A673 (cell line): ENCODE measurements around the gene ZNF362. TPM values are rescaled to one million over a fixed set of nuclear protein-coding genes. Genes with fewer than 3 reads are reported as not detected.

ENCODE experiments used
- BruUV-seq: library from RNA; stranded (reverse); fragments of 400-500 nt; replicated peaks from 2 replicates; lab custom pipeline; 2021; lab: Mats Ljungman, UMichigan
- CTCF ChIA-PET: fragments of 300-600 bp; sonication (Branson Sonifier 250); formaldehyde crosslinking; loops from one replicate; lab custom pipeline; 2022; ENCODE audit warnings: antibody characterized with exemption; lab: Charles Lee
- POLR2A ChIA-PET: fragments of 300-600 bp; sonication (Branson Sonifier 250); formaldehyde crosslinking; loops from one replicate; lab custom pipeline; 2022; ENCODE audit warnings: antibody characterized with exemption; ENCODE audit not compliant: low non-redundant PET; lab: Charles Lee
- DNase-seq: peaks from one replicate; pipeline ENCODE4 v3.0.0-alpha.2; 2015; ENCODE audit warnings: low spot score
- H3K27ac ChIP-seq: fragments of 200-600 bp; sonication (generic); 2 replicates; pipeline ENCODE4 v1.5.1; 2016; ENCODE audit warnings: mixed run types, low read depth, mild to moderate bottlenecking, mixed read lengths, antibody characterized with exemption, low read length; ENCODE audit not compliant: poor library complexity, severe bottlenecking
- H3K27me3 ChIP-seq: fragments of 200-600 bp; sonication (generic); replicated peaks from 2 replicates; pipeline ENCODE4 v1.6.1; 2017; ENCODE audit warnings: mixed run types, low read depth, mild to moderate bottlenecking, mixed read lengths, antibody characterized with exemption, low read length; ENCODE audit not compliant: insufficient read depth, poor library complexity
- H3K36me3 ChIP-seq: fragments of 200-600 bp; sonication (generic); 2 replicates; pipeline ENCODE4 v1.6.1; 2016; ENCODE audit warnings: mixed run types, mild to moderate bottlenecking, mixed read lengths, antibody characterized with exemption, low read length; ENCODE audit not compliant: insufficient read depth, poor library complexity, severe bottlenecking
- H3K4me1 ChIP-seq: fragments of 200-600 bp; sonication (generic); 2 replicates; pipeline ENCODE4 v1.6.1; 2017; ENCODE audit warnings: mixed run types, mild to moderate bottlenecking, mixed read lengths, antibody characterized with exemption, low read length; ENCODE audit not compliant: insufficient read depth, poor library complexity, severe bottlenecking
- H3K4me3 ChIP-seq: fragments of 200-600 bp; sonication (generic); 2 replicates; pipeline ENCODE4 v1.5.1; 2016; ENCODE audit warnings: low read depth, mixed run types, mild to moderate bottlenecking, mixed read lengths, low read length; ENCODE audit not compliant: poor library complexity, severe bottlenecking
- H3K9me3 ChIP-seq: fragments of 200-600 bp; sonication (generic); 2 replicates; pipeline ENCODE4 v1.6.1; 2016; ENCODE audit warnings: mixed run types, low read depth, mild to moderate bottlenecking, mixed read lengths, antibody characterized with exemption, low read length; ENCODE audit not compliant: poor library complexity, severe bottlenecking
- CTCF ChIP-seq: fragments of 300-800, 200-600 bp; sonication (generic); conservative IDR thresholded peaks from 2 replicates; pipeline ENCODE4 v1.5.1; 2017; ENCODE audit warnings: low read depth, mild to moderate bottlenecking, antibody characterized with exemption, low read length, moderate library complexity, mixed read lengths
- EZH2 ChIP-seq: fragments of 200-600 bp; sonication (generic); IDR thresholded peaks from 2 replicates; pipeline ENCODE4 v1.6.1; 2017; ENCODE audit warnings: borderline replicate concordance, low read depth, mild to moderate bottlenecking, mixed read lengths, antibody characterized with exemption, low read length; ENCODE audit not compliant: poor library complexity, severe bottlenecking
- intact Hi-C: fragments of 100-400 bp; cut with micrococcal nuclease; formaldehyde crosslinking; loops from one replicate; pipeline ENCODE4 v1.10.0; 2022; ENCODE audit not compliant: unreplicated experiment
- total RNA-seq: library from RNA; stranded (reverse); gene quantifications from 2 replicates; pipeline ENCODE4 v1.2.3, GENCODE V29; 2021

ZNF362 gene
- total RNA-seq, 1 experiment from 2014 or later = 40.1 TPM

GRCh38 chr1:33297911-33298622 lies 41.8 kb downstream of the ZNF362 start:
- H3K4me3 ChIP-seq = no peak overlapping the region
- H3K4me1 ChIP-seq = peaks cover 5% of the 10 kb centered on the region
- peaks cover 31% of the 10 kb centered on the region for H3K36me3 ChIP-seq
- H3K27me3 ChIP-seq = no peaks in the 10 kb centered on the region
- POLR2A ChIA-PET = interaction anchor here (0.6 kb wide), 1 partner anchor 41 kb away, joined by 4 read pairs; no protein-coding TSS in a partner anchor
- H3K9me3 ChIP-seq = no peaks in the 10 kb centered on the region
- CTCF ChIA-PET = interaction anchor here (0.6 to 1.0 kb wide), 2 partner anchors 145 to 153 kb away, joined by 3 to 7 read pairs; no protein-coding TSS in a partner anchor
- TF ChIP-seq EZH2 (no peak), CTCF (no peak)
- intact Hi-C loops = no loop called here
- H3K27ac ChIP-seq = no peak overlapping the region
- no peak for DNase-seq
- no TSS peak for BruUV-seq

- peak; percentile 88 for TF ChIP-seq CTCF
- TF ChIP-seq EZH2 = no peak
- Histone ChIP-seq H3K27ac (no peak overlapping the region), H3K4me3 (no peak overlapping the region), H3K9me3 (no peaks in the 10 kb centered on the region), H3K4me1 (peaks cover 5% of the 10 kb centered on the region), H3K27me3 (no peaks in the 10 kb centered on the region), H3K36me3 (peaks cover 31% of the 10 kb centered on the region)
- intact Hi-C loops = no loop called here
- ChIA-PET POLR2A (no interaction called here), CTCF (interaction anchor here (0.7 to 1.0 kb wide), 3 partner anchors 15 to 146 kb away, joined by 3 to 5 read pairs (median 3); no protein-coding TSS in a partner anchor)
- DNase-seq = peak; percentile 69
- BruUV-seq = no TSS peak
These were observed 42.5 kb downstream of the ZNF362 start for GRCh38 chr1:33298623-33299277.

- POLR2A ChIA-PET = no interaction called here
- TF ChIP-seq CTCF (no peak), EZH2 (no peak)
- intact Hi-C loops = no loop called here
- TSS peak; percentile 38 for BruUV-seq
- no peak for DNase-seq
- Histone ChIP-seq H3K27me3 (no peaks in the 10 kb centered on the region), H3K9me3 (no peaks in the 10 kb centered on the region), H3K27ac (no peak overlapping the region), H3K36me3 (peaks cover 31% of the 10 kb centered on the region), H3K4me1 (peaks cover 5% of the 10 kb centered on the region), H3K4me3 (no peak overlapping the region)
- CTCF ChIA-PET = interaction anchor here (0.7 kb wide), 1 partner anchor 14 kb away, joined by 3 read pairs; no protein-coding TSS in a partner anchor
These were observed 43.3 kb downstream of the ZNF362 start for GRCh38 chr1:33299461-33300155.
